H54 (cell line): ENCODE measurements around the gene PANX3.

Experiments
- DNase-seq: peaks from one replicate; pipeline ENCODE4 v3.0.0; 2011; ENCODE audit warnings: low spot score, mixed read lengths; ENCODE audit not compliant: insufficient read length
- FAIRE-seq: peaks from 3 replicates; lab custom pipeline; 2011; peaks lifted over from hg19 to GRCh38; lab: Jason Lieb, UNC
- POLR2A ChIP-seq: IDR thresholded peaks from 2 replicates; pipeline ENCODE4 v1.6.1; 2011; ENCODE audit warnings: low read depth, mild to moderate bottlenecking, low read length

Gene PANX3, protein sequence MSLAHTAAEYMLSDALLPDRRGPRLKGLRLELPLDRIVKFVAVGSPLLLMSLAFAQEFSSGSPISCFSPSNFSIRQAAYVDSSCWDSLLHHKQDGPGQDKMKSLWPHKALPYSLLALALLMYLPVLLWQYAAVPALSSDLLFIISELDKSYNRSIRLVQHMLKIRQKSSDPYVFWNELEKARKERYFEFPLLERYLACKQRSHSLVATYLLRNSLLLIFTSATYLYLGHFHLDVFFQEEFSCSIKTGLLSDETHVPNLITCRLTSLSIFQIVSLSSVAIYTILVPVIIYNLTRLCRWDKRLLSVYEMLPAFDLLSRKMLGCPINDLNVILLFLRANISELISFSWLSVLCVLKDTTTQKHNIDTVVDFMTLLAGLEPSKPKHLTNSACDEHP

GRCh38 chr11:124611064-124611463 is at the start of gene PANX3:
Gene PANX3, plus strand, starts transcription at chr11:124611428. Its CDS starts 129 bp downstream, at chr11:124611557.
- TF ChIP-seq POLR2A: no peak
- FAIRE-seq (no peak), DNase-seq (no peak)

GRCh38 chr11:124569697-124570096 is 41.5 kb upstream of the PANX3 start, which contains the start of gene OR8A1:
Gene OR8A1, plus strand, starts transcription at chr11:124569997. Its CDS starts 123 bp downstream, at chr11:124570120.
- no peak for TF ChIP-seq POLR2A
- no peak for DNase-seq
- FAIRE-seq: no peak

- FAIRE-seq (no peak), DNase-seq (no peak)
- TF ChIP-seq POLR2A: no peak
Observed at GRCh38 chr11:124570160-124570559, 41.1 kb upstream of the PANX3 start.

- TF ChIP-seq POLR2A: no peak
- FAIRE-seq (no peak), DNase-seq (no peak)
Observed at GRCh38 chr11:124577716-124578427, 33.4 kb upstream of the PANX3 start.

GRCh38 chr11:124578761-124579160 is 32.5 kb upstream of the PANX3 start:
- no peak for DNase-seq
- FAIRE-seq: no peak
- no peak for TF ChIP-seq POLR2A

- FAIRE-seq (no peak), DNase-seq (no peak)
- TF ChIP-seq POLR2A: no peak
Observed at GRCh38 chr11:124581817-124582216, 29.4 kb upstream of the PANX3 start.

DNA sequence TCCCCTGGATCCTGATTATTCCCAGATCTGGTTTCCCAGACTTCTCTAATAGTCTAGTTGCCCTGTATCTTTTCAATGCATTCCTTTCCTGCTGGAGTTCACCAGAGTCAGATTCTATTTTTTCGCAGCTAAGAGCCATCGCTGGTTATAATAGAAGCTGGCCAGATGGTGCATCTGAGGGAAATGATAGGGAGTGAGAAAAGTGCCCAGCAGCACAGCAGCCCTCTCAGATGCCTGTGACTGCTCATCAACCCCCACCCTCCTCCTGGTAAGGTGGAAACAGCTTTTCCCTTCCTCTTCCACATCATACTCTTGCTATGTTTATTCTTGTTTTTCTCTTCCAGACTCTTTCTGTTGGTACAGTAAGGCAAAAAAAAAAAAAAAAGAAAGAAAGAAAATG is 28.7 kb upstream of the PANX3 start:
- FAIRE-seq (no peak), DNase-seq (no peak)
- TF ChIP-seq POLR2A: no peak

DNA sequence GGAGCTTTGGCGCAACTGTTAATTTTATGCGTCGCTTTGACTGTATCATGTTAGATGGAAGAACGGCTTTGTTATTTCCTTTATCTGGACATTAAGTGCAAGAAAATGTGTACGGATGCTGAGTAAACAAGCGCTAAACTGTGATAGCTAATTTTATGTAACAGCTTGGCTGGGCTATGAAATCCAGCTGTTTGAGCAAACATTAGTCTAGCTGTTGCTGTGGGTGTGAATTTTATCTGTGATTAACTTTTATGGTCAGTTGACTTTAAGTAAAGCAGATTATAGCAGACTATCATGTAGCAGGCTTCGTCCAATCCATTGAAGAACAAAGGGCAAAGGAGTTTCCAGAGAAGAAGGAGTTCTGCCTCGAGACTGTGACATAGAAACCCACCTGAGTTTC is 27.4 kb upstream of the PANX3 start:
- DNase-seq (no peak), FAIRE-seq (no peak)
- TF ChIP-seq POLR2A: no peak

DNA sequence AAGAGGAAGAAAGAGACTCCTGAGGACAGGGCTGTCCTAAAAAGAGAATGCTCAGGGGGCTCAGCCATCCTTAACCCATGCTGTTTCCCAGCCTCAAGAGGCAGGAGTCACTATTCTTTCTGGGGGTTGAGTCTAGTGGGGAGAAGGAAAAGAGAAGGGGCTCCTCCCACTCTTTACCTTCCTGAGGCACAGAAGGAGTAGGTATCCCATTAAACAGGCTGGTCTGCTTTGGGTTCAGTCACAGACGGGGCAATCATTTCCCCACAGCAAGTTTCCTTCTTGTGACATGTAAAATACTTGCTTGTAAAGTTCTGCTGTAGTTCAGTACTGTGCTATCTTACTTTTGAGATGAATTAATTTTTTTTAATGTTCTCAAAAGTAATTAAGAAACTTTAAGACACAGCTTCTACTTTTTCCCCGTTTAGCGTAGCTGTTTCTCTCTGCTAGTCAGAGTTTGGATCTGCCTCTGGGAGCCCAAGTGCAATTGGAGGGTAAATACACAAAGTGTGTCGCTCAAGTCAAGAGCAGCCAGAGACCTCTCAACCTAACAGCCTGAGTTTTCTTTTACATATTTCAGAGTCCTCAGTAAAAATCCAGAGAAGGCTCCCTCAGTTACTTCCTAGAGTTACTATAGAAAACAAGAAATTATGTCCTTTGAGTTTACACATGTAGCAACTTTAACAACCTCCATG is 26.4 kb upstream of the PANX3 start:
- DNase-seq (no peak), FAIRE-seq (no peak)
- no peak for TF ChIP-seq POLR2A

DNA sequence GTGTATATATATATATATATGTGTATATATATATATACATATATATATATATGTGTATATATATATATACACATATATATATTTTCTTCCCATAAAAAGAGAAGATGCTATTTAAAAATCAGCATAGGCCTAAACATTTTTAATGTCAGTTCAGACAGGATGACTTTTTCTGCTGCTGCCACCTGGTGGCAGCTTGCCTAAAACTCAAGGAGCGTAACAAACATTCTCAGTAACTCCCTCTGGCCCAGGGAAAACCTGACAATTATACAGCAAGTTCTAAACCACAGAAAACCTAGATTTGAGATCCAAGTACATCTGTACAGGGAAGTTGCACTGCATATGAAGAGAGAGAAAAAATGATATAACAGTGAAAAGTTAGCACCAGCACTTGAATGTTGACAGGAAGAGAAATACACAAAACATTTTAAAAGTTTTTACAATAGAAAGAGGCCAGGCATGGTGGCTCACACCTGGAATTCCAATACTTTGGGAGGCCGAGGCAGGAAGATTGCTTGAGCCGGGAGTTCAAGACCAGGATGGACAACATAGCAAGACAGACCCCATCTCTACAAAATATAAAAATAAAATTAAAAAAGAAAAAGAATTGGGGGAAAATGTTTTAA is 24.9 kb upstream of the PANX3 start:
- DNase-seq: no peak
- FAIRE-seq: no peak
- TF ChIP-seq POLR2A: no peak

- DNase-seq (no peak), FAIRE-seq (no peak)
- no peak for TF ChIP-seq POLR2A
Observed at GRCh38 chr11:124591430-124591829, 19.8 kb upstream of the PANX3 start.

GRCh38 chr11:124592627-124593026 is 18.6 kb upstream of the PANX3 start:
- FAIRE-seq: no peak
- DNase-seq: no peak

DNA sequence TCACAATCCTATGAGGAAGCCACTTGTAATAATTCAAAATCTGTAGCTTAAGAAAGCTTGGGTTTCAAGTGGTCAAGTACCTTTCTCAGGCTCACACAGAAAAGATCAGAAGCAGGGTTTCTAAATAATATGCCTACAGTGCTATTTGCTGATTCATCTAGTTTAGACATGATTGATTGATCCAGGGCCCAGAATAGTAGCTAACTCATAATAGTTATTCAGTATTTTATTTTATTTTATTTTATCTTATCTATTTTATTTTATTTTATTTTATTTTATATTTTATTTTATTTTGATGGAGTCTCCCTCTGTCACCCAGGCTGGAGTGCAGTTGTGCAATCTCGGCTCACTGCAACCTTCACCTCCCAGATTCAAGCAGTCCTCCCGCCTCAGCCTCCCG is 15.9 kb upstream of the PANX3 start:
- no peak for DNase-seq
- TF ChIP-seq POLR2A: no peak
- FAIRE-seq: no peak

More at GRCh38 chr11:124592627-124593026, 18.6 kb upstream of the PANX3 start:
- TF ChIP-seq POLR2A: no peak
